ENCODE measurements around the gene TMPRSS6. TPM values are rescaled to one million over a fixed set of nuclear protein-coding genes. Genes with fewer than 3 reads are reported as not detected.

Gene TMPRSS6
- total and polyA plus RNA-seq, 2 of the 13 experiments (the other 11 are each of a cell fraction or from before 2014, with no cell fraction given) = 4.2 to 4.8 TPM

- TF ChIP-seq PRDM15 (CRISPR knock-in tag; IDR thresholded peaks at IDR 0.05) = no peak
- peak; percentile 40; the same call in 1 of the 2 replicates for TF ChIP-seq ZNF556 (CRISPR knock-in tag; IDR thresholded peaks at IDR 0.05; ENCODE audit: borderline replicate concordance)
- peak; percentile 46; the same call in 1 of the 2 replicates for TF ChIP-seq BORCS8-MEF2B (CRISPR knock-in tag; IDR thresholded peaks at IDR 0.05)
- peak; percentile 96 for TF ChIP-seq RARA (CRISPR knock-in tag; IDR thresholded peaks at IDR 0.05)
- TF ChIP-seq ZBTB8A (CRISPR knock-in tag; IDR thresholded peaks at IDR 0.05; ENCODE audit: borderline replicate concordance, low read depth) = no peak
- no peak for TF ChIP-seq GABPA (IDR thresholded peaks at IDR 0.05; ENCODE audit: low read depth, low read length)
- peak; percentile 55; the same call in 1 of the 2 replicates for TF ChIP-seq GABPA (CRISPR knock-in tag; IDR thresholded peaks at IDR 0.05; ENCODE audit: low read depth)
- TF ChIP-seq ZNF607 (CRISPR knock-in tag; IDR thresholded peaks at IDR 0.05; ENCODE audit: borderline replicate concordance) = no peak
- no peak for TF ChIP-seq ZBTB42 (CRISPR knock-in tag; IDR thresholded peaks at IDR 0.05)
- no peak for TF ChIP-seq ZFP36 (IDR thresholded peaks at IDR 0.05; ENCODE audit: borderline replicate concordance, low read depth, low read length, partially characterized antibody)
- TF ChIP-seq ZNF605 (CRISPR knock-in tag; IDR thresholded peaks at IDR 0.05) = no peak
- no peak for TF ChIP-seq CENPT (CRISPR knock-in tag; IDR thresholded peaks at IDR 0.05; ENCODE audit: low read depth)
- no peak for TF ChIP-seq ZSCAN12 (CRISPR knock-in tag; IDR thresholded peaks at IDR 0.05)
- TF ChIP-seq SALL2 (CRISPR knock-in tag; IDR thresholded peaks at IDR 0.05) = no peak
- no peak for TF ChIP-seq KLF9 (CRISPR knock-in tag; IDR thresholded peaks at IDR 0.05; ENCODE audit: low read depth)
- peak; percentile 40; the same call in 1 of the 2 replicates for TF ChIP-seq ZGPAT (CRISPR knock-in tag; IDR thresholded peaks at IDR 0.05)
- no peak for TF ChIP-seq ZNF572 (CRISPR knock-in tag; IDR thresholded peaks at IDR 0.05)
- TF ChIP-seq TGIF2 (CRISPR knock-in tag; IDR thresholded peaks at IDR 0.05) = no peak
- no peak for TF ChIP-seq ATF2 (CRISPR knock-in tag; IDR thresholded peaks at IDR 0.05)
- TF ChIP-seq TSC22D2 (CRISPR knock-in tag; IDR thresholded peaks at IDR 0.05; ENCODE audit: borderline replicate concordance) = no peak
- TF ChIP-seq MED13 (CRISPR knock-in tag; IDR thresholded peaks at IDR 0.05) = 0 out of 2 replicates have a peak, but pooled peaks have one; percentile 37
- TF ChIP-seq CHD2 (IDR thresholded peaks at IDR 0.05; ENCODE audit: low read depth, low read length) = no peak
- TF ChIP-seq CHCHD3 (CRISPR knock-in tag; IDR thresholded peaks at IDR 0.05) = no peak
- TF ChIP-seq MXD3 (CRISPR knock-in tag; IDR thresholded peaks at IDR 0.05) = no peak
- TF ChIP-seq ZNF546 (CRISPR knock-in tag; conservative IDR thresholded peaks at IDR 0.05) = no peak; the same call in 1 of the 2 replicates
- TF ChIP-seq BRCA1 (CRISPR knock-in tag; IDR thresholded peaks at IDR 0.05) = no peak
These were observed 85.7 kb downstream of the TMPRSS6 start (continued) for GRCh38 chr22:37023743-37024338.
